HG03520 (cell line): ENCODE results near the gene MRM3.
"Not testable (repeated sequence)": the region's sequence is repeated elsewhere in the genome, so short reads cannot be mapped to it uniquely, and the experiment has no call there.

Source experiments
- ATAC-seq: cut with Tn5 transposase; IDR thresholded peaks from one replicate; pipeline ENCODE4 v1.9.1; 2021; ENCODE audit warnings: mild to moderate bottlenecking, moderate library complexity; ENCODE audit not compliant: unreplicated experiment

The MRM3 gene

DNA sequence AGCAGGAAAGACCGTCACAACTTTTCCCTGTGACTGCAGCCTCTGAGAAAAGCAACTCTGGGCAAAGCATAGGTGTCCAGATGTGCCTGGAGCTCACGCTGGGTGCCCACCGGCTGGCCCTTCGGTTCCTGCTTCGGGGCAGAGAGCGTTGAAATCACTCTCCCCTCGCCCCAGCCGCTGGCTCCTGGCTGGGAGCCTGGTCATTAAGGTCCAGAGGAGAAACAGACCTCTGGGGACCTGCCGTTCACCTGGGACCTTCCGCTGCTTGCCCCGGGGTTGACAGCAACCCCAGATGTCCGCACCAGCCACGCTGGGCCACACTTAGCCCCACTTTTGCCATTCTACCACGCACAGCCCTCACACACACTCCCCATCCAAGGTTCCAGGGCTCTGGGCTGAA lies 13.1 kb downstream of the MRM3 start:
- ATAC-seq = no peak

- no peak for ATAC-seq
These were observed 13.6 kb downstream of the MRM3 start for GRCh38 chr17:795721-796120.

- ATAC-seq = no peak
These were observed 14.5 kb downstream of the MRM3 start for GRCh38 chr17:796609-797008.

GRCh38 chr17:797236-797840 lies 15.2 kb downstream of the MRM3 start:
- ATAC-seq = no peak

DNA sequence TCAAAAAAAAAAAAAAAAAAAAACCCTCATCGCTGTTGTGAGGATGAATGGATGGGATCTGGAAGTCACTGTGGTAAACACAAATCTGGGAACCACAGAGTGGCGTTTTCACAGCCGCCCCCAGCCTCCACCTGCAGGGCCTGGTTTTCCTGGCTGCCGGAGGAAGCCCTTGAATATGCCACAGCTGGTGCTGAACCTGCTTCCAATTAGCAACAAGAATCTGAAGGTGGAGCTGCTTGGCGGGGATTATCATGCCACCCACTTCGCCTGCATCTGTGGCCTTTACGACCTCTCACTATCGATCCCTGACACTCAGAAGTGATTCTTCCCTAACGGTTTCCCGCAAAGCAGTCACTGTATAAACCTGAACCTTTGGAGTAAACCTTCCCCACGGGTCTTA lies 16.1 kb downstream of the MRM3 start:
- ATAC-seq = no peak

DNA sequence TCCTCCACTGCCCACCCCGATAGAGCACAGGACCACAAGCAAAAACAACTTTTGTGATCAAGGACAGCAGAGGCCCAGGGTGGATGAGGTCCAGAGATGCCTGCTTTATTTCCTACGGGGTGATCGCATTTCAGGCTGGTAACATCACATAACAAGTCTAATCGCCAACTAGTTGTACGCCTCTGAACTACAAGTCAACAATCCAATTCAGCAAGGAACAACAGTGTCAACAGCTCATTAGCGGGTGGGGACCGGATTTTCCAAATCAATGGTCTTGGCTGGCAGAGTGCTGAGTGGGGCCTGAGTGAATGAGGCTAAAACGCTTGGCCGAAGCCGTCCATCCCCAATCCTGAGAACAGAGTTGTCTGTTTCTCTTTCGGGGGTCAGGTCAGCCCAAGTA lies 17.1 kb downstream of the MRM3 start:
- no peak for ATAC-seq

DNA sequence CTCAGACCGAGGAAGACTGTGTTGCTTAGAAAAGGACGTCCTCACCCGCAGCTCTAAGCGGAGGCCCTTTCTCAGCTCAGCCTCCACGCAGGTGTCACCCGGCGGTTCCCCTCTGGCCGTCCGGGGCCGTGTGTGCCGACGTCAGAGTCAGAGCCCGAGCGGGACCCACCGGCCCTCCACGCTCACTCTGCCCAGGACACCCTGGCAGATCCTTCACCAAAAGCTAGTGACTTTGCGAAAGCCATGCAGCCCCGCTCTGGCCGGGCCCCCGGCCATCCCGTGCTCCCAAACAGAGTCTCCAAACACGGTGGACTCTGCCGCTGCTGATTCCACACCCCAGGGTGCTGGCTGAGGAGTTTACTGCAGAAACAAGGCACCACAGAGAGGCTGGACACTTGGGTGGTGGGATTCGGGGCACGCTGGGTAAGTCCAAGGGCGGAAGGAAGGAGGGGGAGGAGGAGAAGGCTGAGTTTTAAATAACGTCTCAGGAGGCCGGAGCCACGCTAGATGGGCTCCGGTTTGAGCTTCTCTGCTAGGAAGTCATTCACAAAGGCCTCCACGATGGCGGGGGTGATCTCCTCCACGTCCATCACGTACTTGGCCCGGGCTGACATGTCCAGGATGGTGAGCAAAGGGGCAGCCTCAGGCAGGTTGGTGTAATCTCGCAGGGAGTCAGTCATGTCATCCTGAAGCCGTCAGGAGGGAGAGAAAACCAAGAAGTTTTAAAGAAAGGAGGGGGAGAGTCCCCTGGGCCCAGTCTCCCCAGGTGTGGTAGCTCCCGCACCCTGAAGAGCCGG lies 18.5 kb downstream of the MRM3 start:
- ATAC-seq = no peak

DNA sequence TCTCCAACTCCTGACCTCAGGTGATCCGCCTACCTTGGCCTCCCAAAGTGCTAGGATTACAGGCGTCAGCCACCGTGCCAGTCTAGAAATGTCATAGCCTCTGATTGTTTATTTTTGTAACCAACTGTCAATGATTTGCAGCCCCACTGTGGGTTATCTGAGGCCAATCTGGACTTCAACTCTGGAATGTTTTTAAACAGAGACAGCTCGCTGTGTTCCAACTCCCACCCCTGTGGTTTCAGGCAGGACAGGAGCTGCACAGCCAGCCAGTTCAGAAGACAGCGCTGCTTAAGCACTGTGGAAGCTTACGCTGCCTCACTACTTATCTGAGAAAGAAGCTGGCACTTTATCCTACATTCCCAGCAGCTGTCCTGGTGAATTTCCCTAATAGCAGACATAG lies 19.5 kb downstream of the MRM3 start:
- no peak for ATAC-seq

GRCh38 chr17:802481-802880 lies 20.3 kb downstream of the MRM3 start:
- no peak for ATAC-seq

- no peak for ATAC-seq
These were observed 21.0 kb downstream of the MRM3 start for GRCh38 chr17:802901-803881.

GRCh38 chr17:804541-805435 lies 22.6 kb downstream of the MRM3 start:
- no peak for ATAC-seq

DNA sequence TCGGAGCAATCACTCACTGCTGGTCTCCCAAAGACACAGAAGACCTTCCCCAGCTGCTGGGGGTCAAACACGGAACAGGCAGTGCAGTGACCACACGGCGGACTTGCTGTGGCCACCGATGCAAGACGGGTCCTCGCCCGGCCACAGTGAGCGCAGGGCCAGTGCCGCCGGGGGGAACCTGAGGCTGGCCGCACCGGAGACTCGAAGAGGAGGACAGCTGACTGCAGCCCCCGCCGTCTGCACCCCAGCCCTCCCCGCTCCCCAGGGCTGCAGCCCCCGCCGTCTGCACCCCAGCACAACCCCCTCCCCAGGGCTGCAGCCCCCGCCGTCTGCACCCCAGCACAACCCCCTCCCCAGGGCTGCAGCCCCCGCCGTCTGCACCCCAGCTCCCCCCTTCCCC lies 23.7 kb downstream of the MRM3 start:
- ATAC-seq = not testable (repeated sequence)

DNA sequence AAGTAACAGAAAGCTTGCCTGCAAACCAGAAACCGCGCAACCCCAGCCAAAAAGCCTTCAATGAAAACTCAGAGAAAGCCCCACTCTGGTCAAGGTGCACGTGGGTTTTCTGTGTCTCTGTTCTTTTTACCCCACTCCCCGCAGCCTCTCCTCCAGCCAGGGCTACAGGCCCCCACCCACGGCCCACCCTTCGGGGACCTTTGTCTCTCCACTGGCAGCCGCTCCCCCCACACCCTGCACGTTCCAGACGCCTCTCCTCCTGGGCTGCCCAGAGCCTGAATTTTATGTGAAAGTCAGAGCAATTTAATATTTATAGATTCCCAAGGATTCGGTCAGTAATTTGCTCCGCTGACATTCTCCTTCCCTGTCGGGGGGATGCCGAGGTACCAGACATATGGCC lies 24.2 kb downstream of the MRM3 start:
- ATAC-seq = no peak

DNA sequence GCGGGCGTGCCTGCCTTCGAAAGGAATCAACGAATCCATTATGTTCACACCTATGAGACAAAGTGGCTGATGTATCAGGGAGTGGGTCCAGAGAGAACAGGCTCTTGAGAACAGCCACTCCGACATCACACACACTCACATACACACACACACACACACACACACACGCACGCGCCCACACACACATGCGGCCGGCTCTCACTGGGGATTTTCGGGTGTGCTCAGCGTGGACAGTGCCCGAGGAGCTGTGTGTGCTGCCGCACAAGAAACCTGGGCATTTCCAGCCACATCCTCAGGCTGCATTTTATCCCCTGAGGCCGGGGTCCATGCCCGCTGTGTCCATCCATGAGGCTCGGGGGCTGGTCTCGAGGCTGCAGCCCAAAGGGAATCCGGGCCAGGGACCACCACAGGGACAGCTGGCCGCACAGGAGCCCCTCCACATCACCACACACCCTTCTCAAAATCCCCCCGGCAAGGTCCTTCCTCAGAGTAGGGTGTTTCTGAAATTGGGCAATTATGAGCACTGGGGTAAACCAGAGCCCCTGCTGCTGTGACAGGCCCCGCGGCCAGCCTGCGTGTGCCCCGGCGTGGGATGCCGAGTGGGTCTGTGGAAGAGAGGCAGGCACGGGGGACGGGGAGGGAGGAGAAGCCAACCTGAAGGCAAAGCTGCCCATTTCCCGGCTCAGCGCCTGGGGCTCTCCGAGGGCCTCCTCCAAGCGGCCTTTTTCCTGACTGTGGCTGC lies 24.8 kb downstream of the MRM3 start:
- no peak for ATAC-seq

GRCh38 chr17:807523-808294 lies 25.6 kb downstream of the MRM3 start:
- no peak for ATAC-seq

GRCh38 chr17:811051-811784 lies 29.1 kb downstream of the MRM3 start:
- no peak for ATAC-seq

GRCh38 chr17:812638-813204 lies 30.6 kb downstream of the MRM3 start:
- ATAC-seq = no peak

- ATAC-seq = no peak
These were observed 32.2 kb downstream of the MRM3 start for GRCh38 chr17:814371-814770.
